DND-41 (cell line): ENCODE measurements around the gene DENND2A.

Experiments used
- EZH2 ChIP-seq: IDR thresholded peaks from 3 replicates; pipeline ENCODE4 v1.6.1; 2012; ENCODE audit warnings: borderline replicate concordance, low read depth, mild to moderate bottlenecking, moderate library complexity, low read length, inconsistent platforms; ENCODE audit not compliant: severe bottlenecking
- TF ChIP-seq, protein P1 (sequence below): IDR thresholded peaks from 2 replicates; pipeline ENCODE4 v1.5.1; 2012; ENCODE audit warnings: borderline replicate concordance, low read length, moderate library complexity, mild to moderate bottlenecking; ENCODE audit not compliant: poor library complexity, severe bottlenecking; ENCODE audit errors: extremely low read depth

DNA sequence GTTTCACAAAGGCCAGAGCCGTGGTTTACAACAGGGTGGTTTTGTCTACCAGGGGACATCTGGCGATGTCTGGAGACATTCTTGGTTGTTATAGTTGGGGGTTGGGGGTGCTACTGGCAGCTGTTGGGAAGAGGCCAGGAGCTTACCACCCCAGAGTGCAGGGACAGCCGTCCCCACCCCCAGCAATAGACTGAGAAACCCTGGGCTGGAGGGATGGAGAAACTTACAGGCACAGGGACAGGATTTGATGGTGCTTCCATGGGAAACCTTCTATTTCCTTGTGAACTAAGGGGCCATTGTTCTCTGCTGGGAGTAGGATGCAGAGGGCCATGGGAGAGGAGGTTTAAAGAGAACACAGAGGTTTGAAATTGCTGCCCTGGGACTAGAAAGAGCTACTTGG is 43.0 kb upstream of the DENND2A start:
- TF ChIP-seq, protein P1, sequence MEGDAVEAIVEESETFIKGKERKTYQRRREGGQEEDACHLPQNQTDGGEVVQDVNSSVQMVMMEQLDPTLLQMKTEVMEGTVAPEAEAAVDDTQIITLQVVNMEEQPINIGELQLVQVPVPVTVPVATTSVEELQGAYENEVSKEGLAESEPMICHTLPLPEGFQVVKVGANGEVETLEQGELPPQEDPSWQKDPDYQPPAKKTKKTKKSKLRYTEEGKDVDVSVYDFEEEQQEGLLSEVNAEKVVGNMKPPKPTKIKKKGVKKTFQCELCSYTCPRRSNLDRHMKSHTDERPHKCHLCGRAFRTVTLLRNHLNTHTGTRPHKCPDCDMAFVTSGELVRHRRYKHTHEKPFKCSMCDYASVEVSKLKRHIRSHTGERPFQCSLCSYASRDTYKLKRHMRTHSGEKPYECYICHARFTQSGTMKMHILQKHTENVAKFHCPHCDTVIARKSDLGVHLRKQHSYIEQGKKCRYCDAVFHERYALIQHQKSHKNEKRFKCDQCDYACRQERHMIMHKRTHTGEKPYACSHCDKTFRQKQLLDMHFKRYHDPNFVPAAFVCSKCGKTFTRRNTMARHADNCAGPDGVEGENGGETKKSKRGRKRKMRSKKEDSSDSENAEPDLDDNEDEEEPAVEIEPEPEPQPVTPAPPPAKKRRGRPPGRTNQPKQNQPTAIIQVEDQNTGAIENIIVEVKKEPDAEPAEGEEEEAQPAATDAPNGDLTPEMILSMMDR, result no peak
- TF ChIP-seq EZH2, result no peak
